Upper lobe of left lung (tissue), 6 donors: ENCODE results near the gene CNOT3. TPM values are rescaled to one million over a fixed set of nuclear protein-coding genes. Genes with fewer than 3 reads are reported as not detected.

ENCODE experiments used
- ATAC-seq, 2 donors: fragments of 200-7000 bp; cut with Tn5 transposase; one replicate each; pipeline ENCODE4 v1.9.1; 2022; ENCODE audit warnings: mild to moderate bottlenecking in 2 of 2, moderate library complexity in 2 of 2; ENCODE audit not compliant: low FRiP score in 2 of 2
- DNase-seq, 2 donors: peaks; one replicate each; pipeline ENCODE4 v3.0.0-alpha.2; 2019 to 2020
- H3K27ac ChIP-seq, 4 donors: fragments of 200-600 bp; sonication (generic); one replicate each; pipeline ENCODE4 v1.5.1; 2016 to 2019
- H3K27me3 ChIP-seq, 4 donors: fragments of 200-600 bp; sonication (generic); one replicate each; pipeline ENCODE4 v1.5.1; 2017 to 2019
- H3K36me3 ChIP-seq, 4 donors: fragments of 200-600 bp; sonication (generic); one replicate each; pipeline ENCODE4 v1.5.1; 2016 to 2019
- H3K4me1 ChIP-seq, 4 donors: fragments of 200-600 bp; sonication (generic); one replicate each; pipeline ENCODE4 v1.5.1; 2018 to 2019
- H3K4me3 ChIP-seq, 4 donors: fragments of 200-600 bp; sonication (generic); one replicate each; pipeline ENCODE4 v1.5.1; 2017 to 2019; ENCODE audit warnings: mild to moderate bottlenecking in 2 of 4, moderate library complexity in 1 of 4
- H3K9me3 ChIP-seq, 4 donors: fragments of 200-600 bp; sonication (generic); one replicate each; pipeline ENCODE4 v1.5.1; 2018 to 2019
- EP300 ChIP-seq, 4 donors: sonication (generic); formaldehyde crosslinking; IDR thresholded peaks; one replicate each; pipeline ENCODE4 v1.5.1; 2017; ENCODE audit warnings: antibody characterized with exemption in 4 of 4, control low read depth in 2 of 4
- POLR2A ChIP-seq, 4 donors: fragments of 450-650 bp; IDR thresholded peaks; one replicate each; pipeline ENCODE4 v1.5.1; 2016 to 2017; ENCODE audit warnings: antibody characterized with exemption in 4 of 4, mild to moderate bottlenecking in 2 of 4
- POLR2AphosphoS5 ChIP-seq, 2 donors: sonication (generic); formaldehyde crosslinking; IDR thresholded peaks; one replicate each; pipeline ENCODE4 v1.5.1; 2017; ENCODE audit warnings: antibody characterized with exemption in 2 of 2
- WGBS, 2 donors: methylation state at CpG; one replicate each; pipeline ENCODE4 v1.1.5; 2017 to 2018; 5-methylcytosine and 5-hydroxymethylcytosine counted together
- total RNA-seq, 6 donors: library from RNA; depleted of rRNA in 4 of 6; stranded (reverse); fragments of >200 nt in 4 of 6; gene quantifications; one replicate each; pipeline versions ENCODE4 v1.1.0 to v1.2.1, GENCODE V29; 2016 to 2021
- TF ChIP-seq, protein P1 (sequence below), 6 experiments: fragments of 450-650 bp in 4 of 6; fragments of 200-600 bp in 2 of 6; sonication (generic) in 2 of 6; IDR thresholded peaks; one replicate each; pipeline ENCODE4 v1.5.1; 2016 to 2019; ENCODE audit warnings: antibody characterized with exemption in 6 of 6
- donor health status: DM: no; HTN: no; CAD: no; lungs with moderate emphysema.
- donor health status: DM: no; HTN: yes; CAD: no; lungs with severe emphysema.

Gene CNOT3
- total RNA-seq, 6 donors from 2014 or later, result 18.8 to 65.0 (median 36.6) TPM

DNA sequence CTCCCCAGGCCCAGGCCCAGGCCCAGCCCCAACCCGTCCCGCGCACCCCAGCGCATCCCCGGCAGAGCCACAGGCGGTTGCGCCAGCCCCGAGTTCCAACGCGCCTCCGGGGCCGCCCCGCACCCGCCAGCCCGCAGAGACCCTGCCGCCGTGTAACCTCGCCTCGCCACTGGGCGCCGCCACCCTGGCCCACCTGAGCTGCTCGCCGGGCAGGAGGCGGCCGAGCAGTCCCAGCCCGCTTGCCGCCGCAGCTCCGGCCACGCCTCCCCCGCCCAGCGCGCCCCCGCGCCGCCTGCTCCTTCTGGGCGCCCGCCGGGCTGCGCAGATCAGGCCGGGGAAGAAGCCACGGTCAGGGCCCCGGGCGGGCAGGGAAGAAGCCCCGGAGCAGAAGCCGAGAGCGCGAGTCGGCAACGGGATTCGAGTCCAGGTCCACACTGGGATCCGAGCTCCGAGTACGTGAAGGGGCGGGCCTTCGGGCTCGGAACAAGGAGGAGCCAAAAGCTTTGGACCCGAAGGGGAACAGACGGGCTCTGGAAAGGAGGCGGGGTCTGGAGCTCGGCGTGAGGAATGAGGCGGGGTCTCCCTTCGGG is 51.7 kb downstream of the CNOT3 start, which contains the start of gene MBOAT7:
MBOAT7 (minus strand) TSS at position 436 of the 590 bp plus-strand sequence. CDS start 1,072 bp downstream, outside the sequence.
- 1% methylated on average over 17 to 46 of the region's 64 CpGs for WGBS, 2 donors
- Histone ChIP-seq H3K27me3 (no peaks in the 10 kb centered on the region), H3K4me1 (peaks cover 19 to 33% (median 22%) of the 10 kb centered on the region in 4 donors), H3K36me3 (peaks cover 0 to 22% (median 16%) of the 10 kb centered on the region in 4 donors), H3K27ac (peak within 1 kb of the TSS; percentile 99 to 100 (median 99)), H3K9me3 (no peaks in the 10 kb centered on the region), H3K4me3 (peak within 1 kb of the TSS; percentile 61 to 85 (median 80))
- peak; percentile 66 to 96 for DNase-seq
- peak in 1 of 2 donors; percentile 3 for ATAC-seq
- TF ChIP-seq POLR2A (IDR thresholded peaks at IDR 0.05), result peak in 2 of 4 donors; percentile 47 to 74
- TF ChIP-seq POLR2AphosphoS5 (IDR thresholded peaks at IDR 0.05), result peak; percentile 66 to 81
- no peak for TF ChIP-seq EP300 (IDR thresholded peaks at IDR 0.05)
- TF ChIP-seq, protein P1, sequence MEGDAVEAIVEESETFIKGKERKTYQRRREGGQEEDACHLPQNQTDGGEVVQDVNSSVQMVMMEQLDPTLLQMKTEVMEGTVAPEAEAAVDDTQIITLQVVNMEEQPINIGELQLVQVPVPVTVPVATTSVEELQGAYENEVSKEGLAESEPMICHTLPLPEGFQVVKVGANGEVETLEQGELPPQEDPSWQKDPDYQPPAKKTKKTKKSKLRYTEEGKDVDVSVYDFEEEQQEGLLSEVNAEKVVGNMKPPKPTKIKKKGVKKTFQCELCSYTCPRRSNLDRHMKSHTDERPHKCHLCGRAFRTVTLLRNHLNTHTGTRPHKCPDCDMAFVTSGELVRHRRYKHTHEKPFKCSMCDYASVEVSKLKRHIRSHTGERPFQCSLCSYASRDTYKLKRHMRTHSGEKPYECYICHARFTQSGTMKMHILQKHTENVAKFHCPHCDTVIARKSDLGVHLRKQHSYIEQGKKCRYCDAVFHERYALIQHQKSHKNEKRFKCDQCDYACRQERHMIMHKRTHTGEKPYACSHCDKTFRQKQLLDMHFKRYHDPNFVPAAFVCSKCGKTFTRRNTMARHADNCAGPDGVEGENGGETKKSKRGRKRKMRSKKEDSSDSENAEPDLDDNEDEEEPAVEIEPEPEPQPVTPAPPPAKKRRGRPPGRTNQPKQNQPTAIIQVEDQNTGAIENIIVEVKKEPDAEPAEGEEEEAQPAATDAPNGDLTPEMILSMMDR (IDR thresholded peaks at IDR 0.05), result peak; percentile 21 to 76 (median 63)

DNA sequence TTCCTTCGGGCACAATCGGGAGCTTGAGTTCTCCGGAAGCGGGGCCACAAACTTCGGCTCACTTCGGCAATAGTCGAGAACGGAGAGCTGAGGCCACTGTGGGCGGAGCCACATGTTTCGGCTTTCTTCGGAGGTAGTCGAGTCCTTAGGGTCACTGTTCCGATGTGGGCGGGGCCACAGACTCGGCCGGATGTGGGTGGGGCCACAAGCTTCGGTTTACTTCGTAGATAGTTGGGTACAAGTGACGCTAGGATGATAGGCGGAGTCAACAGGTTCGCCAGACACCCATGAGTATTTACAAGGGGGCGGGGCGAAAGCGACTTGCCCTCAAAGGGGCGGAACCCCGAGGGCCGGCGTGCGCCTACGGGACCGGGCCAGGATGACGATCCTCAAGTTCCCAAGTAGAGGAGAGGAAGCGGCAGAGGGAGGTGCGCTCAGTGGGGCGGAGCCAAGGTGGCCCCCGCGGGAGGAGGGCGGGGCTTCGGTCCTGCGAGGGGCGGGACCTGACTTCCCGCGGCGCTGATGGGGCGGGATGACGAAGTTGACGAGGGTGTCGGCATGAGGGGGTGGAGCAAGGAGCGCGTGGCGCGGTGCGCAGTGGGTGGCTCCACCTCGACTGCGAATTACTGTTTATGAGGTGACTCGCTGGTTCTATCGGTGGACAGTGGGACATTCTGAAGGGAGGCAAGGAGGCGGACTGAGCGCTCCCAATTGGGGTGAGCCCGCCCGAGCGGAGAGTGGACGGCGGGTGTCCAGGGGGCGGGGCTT is 52.4 kb downstream of the CNOT3 start:
- TF ChIP-seq POLR2AphosphoS5 (IDR thresholded peaks at IDR 0.05), result peak; percentile 72 to 90
- peak in 1 of 4 donors; percentile 76 for TF ChIP-seq EP300 (IDR thresholded peaks at IDR 0.05)
- TF ChIP-seq, protein P1 (IDR thresholded peaks at IDR 0.05), result peak in 1 of 6 experiments; percentile 15
- TF ChIP-seq POLR2A (IDR thresholded peaks at IDR 0.05), result peak in 3 of 4 donors; percentile 34 to 81 (median 79)
- Histone ChIP-seq H3K4me1 (peaks cover 19 to 33% (median 22%) of the 10 kb centered on the region in 4 donors), H3K4me3 (peak overlapping the region in 3 of 4 donors; percentile 78 to 85 (median 82)), H3K9me3 (no peaks in the 10 kb centered on the region), H3K36me3 (peaks cover 0 to 28% (median 19%) of the 10 kb centered on the region in 4 donors), H3K27me3 (no peaks in the 10 kb centered on the region), H3K27ac (peak overlapping the region; percentile 99 to 100 (median 99))
- 0 to 1% methylated on average over 39 to 50 of the region's 65 CpGs for WGBS, 2 donors
- DNase-seq, result peak; percentile 100
- peak; percentile 86 to 95 for ATAC-seq

DNA sequence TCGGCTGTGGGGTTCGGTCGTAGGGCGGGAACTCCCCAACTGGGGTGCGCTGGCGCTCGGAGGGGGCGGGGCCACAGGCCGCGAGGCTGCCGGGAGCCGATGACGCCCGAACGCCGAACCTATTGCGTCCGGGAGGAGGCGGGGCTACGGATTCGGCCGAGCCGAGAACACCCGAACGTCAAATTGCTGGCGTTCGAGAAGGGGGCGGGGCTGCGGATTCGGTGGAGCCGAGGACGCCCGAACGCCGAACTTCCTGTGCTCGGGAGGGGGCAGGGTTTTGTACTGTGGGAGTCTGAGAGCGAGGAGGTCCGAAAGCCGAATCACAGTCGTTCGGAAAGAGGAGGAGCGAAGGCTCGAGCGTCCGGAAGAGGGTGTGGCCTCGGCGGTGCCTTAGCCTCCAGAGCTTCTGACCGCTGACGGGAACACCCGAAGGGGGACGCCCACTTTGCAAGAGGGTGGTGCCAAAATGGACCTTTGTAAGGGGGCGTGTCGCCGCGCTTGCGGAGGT is 53.0 kb downstream of the CNOT3 start:
- Histone ChIP-seq H3K9me3 (no peaks in the 10 kb centered on the region), H3K4me1 (peaks cover 19 to 33% (median 22%) of the 10 kb centered on the region in 4 donors), H3K36me3 (peaks cover 0 to 29% (median 19%) of the 10 kb centered on the region in 4 donors), H3K4me3 (peak overlapping the region; percentile 73 to 85 (median 80)), H3K27me3 (no peaks in the 10 kb centered on the region), H3K27ac (peak overlapping the region; percentile 99 to 100 (median 99))
- WGBS, 2 donors, result 0 to 3% methylated on average over 6 to 54 of the region's 56 CpGs
- DNase-seq (peak; percentile 99), ATAC-seq (peak; percentile 85 to 93)
- TF ChIP-seq POLR2AphosphoS5 (IDR thresholded peaks at IDR 0.05), result peak in 1 of 2 donors; percentile 19
- TF ChIP-seq POLR2A (IDR thresholded peaks at IDR 0.05), result no peak
- TF ChIP-seq, protein P1 (IDR thresholded peaks at IDR 0.05), result no peak
- TF ChIP-seq EP300 (IDR thresholded peaks at IDR 0.05), result no peak

DNA sequence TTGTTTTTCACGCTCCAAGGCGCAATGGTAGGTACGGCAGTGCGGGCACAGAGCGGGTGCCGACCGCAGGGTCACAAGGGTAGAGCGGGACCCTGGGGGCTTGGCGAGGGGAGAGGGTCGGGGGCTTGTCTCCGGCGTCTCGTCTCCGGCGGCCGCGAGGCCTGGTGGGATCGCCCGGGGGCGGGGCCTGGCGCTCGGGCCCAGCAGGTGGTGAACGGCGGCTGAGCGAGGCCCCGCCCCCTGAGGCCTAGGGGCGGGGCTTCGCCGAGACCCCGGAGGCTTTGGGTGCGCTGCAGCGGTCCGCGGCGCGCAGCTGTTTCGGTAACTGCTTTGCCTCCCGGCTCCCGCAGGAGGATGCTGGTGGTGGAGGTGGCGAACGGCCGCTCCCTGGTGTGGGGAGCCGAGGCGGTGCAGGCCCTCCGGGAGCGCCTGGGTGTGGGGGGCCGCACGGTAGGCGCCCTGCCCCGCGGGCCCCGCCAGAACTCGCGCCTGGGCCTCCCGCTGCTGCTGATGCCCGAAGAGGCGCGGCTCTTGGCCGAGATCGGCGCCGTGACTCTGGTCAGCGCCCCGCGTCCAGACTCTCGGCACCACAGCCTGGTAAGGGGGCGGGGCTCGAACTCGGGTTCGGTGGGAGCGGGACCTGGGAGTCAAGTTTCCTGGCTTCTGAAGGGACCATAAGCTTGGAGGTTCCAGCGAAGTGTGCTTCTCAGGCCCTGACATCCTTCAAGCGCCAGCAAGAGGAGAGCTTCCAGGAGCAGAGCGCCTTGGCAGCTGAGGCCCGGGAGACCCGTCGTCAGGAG is 53.6 kb downstream of the CNOT3 start, which contains the start of gene TSEN34:
TSEN34 (plus strand) TSS at position 298 of the 800 bp plus-strand sequence; CDS start at position 355, 57 bp downstream.
- peak; percentile 52 to 67 for ATAC-seq

More for the DNA sequence above, 53.6 kb downstream of the CNOT3 start, which contains the start of gene TSEN34:
- H3K27me3 ChIP-seq, result no peaks in the 10 kb centered on the region
- H3K4me3 ChIP-seq, result peak within 1 kb of the TSS; percentile 73 to 85 (median 80)
- no peaks in the 10 kb centered on the region for H3K9me3 ChIP-seq
- TF ChIP-seq POLR2A (IDR thresholded peaks at IDR 0.05), result peak in 3 of 4 donors; percentile 32 to 92 (median 89)
- TF ChIP-seq, protein P1 (IDR thresholded peaks at IDR 0.05), result peak in 2 of 6 experiments; percentile 9 to 25
- no peak for TF ChIP-seq EP300 (IDR thresholded peaks at IDR 0.05)
- peak; percentile 9 to 84 for TF ChIP-seq POLR2AphosphoS5 (IDR thresholded peaks at IDR 0.05)
- peak within 1 kb of the TSS; percentile 99 to 100 (median 99) for H3K27ac ChIP-seq
- WGBS, 2 donors, result 0 to 2% methylated on average over 15 to 18 of the region's 77 CpGs
- peak; percentile 93 to 98 for DNase-seq
- peaks cover 19 to 33% (median 22%) of the 10 kb centered on the region in 4 donors for H3K4me1 ChIP-seq
- H3K36me3 ChIP-seq, result peaks cover 0 to 29% (median 19%) of the 10 kb centered on the region in 4 donors
